NCI-H226 (cell line): ENCODE results near the gene FAM240B.

ENCODE experiments used
- DNase-seq: peaks from one replicate; pipeline ENCODE4 v3.0.0-alpha.2; 2015

Gene FAM240B

GRCh38 chr9:38668791-38669466 is 51.0 kb downstream of the FAM240B start:
- DNase-seq: no peak

- no peak for DNase-seq
Measured at GRCh38 chr9:38662763-38663593, 57.0 kb downstream of the FAM240B start.

- DNase-seq: no peak
Measured at GRCh38 chr9:38659538-38659937, 60.4 kb downstream of the FAM240B start.

GRCh38 chr9:38656896-38657295 is 63.0 kb downstream of the FAM240B start:
- no peak for DNase-seq

- DNase-seq: no peak
Measured at GRCh38 chr9:38652486-38652885, 67.4 kb downstream of the FAM240B start.

GRCh38 chr9:38652044-38652443 is 67.9 kb downstream of the FAM240B start:
- no peak for DNase-seq

- no peak for DNase-seq
Measured at GRCh38 chr9:38651400-38652042, 68.4 kb downstream of the FAM240B start.

- DNase-seq: no peak
Measured at GRCh38 chr9:38650564-38650963, 69.4 kb downstream of the FAM240B start.

GRCh38 chr9:38649731-38650363 is 70.1 kb downstream of the FAM240B start:
- DNase-seq: no peak

- DNase-seq: peak; percentile 23
Measured at GRCh38 chr9:38644601-38645000, 75.3 kb downstream of the FAM240B start.
